HL-60 (cell line): ENCODE measurements around the gene WDR7.

Experiments
- CTCF ChIP-seq: IDR thresholded peaks from one replicate; pipeline ENCODE4 v1.5.1; 2011; ENCODE audit warnings: low read length, control low read depth, inconsistent platforms; ENCODE audit not compliant: insufficient read depth
- GABPA ChIP-seq: IDR thresholded peaks from 2 replicates; pipeline ENCODE4 v1.6.1; 2012; ENCODE audit warnings: low read depth
- POLR2AphosphoS5 ChIP-seq: IDR thresholded peaks from 2 replicates; pipeline ENCODE4 v1.6.1; 2012; ENCODE audit warnings: low read depth
- REST ChIP-seq: IDR thresholded peaks from 2 replicates; pipeline ENCODE4 v1.6.1; 2012; ENCODE audit warnings: low read depth; ENCODE audit not compliant: insufficient replicate concordance
- SPI1 ChIP-seq: IDR thresholded peaks from 2 replicates; pipeline ENCODE4 v1.6.1; 2012; ENCODE audit warnings: low read depth, mild to moderate bottlenecking, borderline replicate concordance

GRCh38 chr18:56980151-56980550 lies 329.0 kb downstream of the WDR7 start:
- no peak for TF ChIP-seq SPI1
- TF ChIP-seq CTCF, result no peak
- TF ChIP-seq POLR2AphosphoS5, result no peak
- no peak for TF ChIP-seq GABPA
- no peak for TF ChIP-seq REST
